GM19328 (cell line): ENCODE measurements around the gene SBNO2.
"Not testable (repeated sequence)": the region's sequence is repeated elsewhere in the genome, so short reads cannot be mapped to it uniquely, and the experiment has no call there.

Source experiments
- ATAC-seq: cut with Tn5 transposase; IDR thresholded peaks from one replicate; pipeline ENCODE4 v1.9.1; 2021; ENCODE audit warnings: mild to moderate bottlenecking, moderate library complexity; ENCODE audit not compliant: unreplicated experiment

SBNO2 gene

DNA sequence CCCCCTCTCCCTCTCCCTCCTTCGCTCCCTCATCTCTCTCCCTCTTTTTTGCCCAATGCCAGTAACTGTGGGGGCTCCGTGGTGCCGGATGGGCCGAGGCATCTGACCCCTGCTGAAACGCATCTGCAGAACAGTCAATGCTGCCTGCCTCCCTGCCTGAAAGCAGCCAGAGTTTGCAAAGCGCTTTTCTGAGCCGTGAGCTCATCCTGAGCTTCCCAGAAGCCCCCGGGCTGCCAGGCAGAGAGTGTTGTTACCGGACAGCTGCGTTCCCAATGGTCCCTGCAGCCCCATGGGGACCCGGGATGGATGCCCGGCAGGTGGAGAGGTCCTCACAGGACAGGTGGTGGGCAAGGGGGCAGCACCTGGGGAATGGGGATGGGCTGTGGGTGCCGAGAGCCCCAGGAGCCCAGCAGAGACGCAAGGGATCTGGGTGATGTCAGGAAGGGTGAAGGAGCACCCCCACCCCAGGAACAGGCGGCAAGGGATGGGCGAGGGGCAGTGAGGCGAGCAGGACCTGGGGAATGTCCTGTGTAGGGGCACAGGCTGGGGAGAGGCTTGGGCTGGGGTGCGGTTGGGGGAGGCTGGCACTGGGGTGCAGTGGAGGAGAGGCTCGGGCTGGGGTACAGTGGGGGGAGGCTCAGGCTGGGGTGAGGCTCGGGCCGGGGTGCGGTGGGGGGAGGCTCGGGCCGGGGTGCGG, 37.3 kb downstream of the SBNO2 start:
- ATAC-seq = no peak

DNA sequence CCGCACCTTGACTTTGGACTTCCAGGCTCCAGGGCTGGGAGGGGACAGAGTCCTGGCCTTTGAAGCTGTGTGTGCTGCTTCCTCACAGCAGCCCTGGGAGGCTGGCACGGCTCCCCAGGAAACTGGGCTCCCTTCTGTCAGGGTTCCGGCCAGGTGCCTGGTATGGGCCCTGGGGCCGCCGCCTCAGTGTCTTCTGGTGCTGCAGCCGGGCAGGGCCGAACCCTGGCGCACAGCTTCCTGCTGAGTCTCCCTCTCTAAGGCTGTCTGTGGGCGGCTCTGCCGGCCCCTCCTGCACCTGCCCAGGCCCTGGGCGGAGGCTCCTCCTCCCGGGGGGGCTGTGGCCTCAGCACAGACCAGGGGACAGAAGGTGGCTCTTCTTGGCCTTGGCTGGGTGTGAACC, 37.9 kb downstream of the SBNO2 start:
- no peak for ATAC-seq

DNA sequence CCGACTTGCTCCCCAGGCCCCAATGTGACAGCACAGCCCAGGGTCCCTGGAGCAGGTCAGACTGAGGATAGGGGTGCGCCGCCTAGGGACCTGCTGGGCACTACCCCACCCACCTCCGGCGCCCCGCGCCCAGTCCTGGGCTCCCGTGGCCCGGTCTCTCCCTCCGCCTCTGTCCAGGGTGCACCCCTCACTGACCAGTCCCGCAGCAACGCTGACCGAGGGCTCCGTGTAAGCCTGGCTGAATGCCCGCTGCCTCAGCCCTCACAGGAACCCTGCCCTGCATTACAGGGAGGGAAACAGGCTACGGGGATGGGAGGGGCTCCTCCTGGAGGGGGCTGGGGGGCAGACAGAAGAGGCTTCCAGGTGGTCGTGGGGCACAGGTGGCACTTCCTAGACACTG, 38.6 kb downstream of the SBNO2 start:
- ATAC-seq = no peak

DNA sequence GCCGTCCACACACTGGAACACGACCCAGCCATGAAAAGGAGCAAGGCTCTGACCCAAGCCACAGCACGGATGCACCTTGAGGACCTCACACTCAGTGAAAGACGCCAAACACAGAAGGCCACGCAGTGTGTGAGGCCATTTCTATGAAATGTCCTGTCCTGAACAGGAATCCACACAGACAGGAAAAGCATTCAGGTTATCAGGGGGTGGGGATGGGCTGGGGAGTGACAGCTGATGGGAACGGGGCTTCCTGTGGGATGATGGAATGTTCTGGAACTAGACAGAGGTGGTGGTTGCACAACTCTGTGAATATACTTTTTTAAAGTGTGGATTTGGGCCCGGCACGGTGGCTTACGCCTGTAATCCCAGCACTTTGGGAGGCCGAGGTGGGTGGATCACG, 39.6 kb downstream of the SBNO2 start:
- ATAC-seq = no peak

DNA sequence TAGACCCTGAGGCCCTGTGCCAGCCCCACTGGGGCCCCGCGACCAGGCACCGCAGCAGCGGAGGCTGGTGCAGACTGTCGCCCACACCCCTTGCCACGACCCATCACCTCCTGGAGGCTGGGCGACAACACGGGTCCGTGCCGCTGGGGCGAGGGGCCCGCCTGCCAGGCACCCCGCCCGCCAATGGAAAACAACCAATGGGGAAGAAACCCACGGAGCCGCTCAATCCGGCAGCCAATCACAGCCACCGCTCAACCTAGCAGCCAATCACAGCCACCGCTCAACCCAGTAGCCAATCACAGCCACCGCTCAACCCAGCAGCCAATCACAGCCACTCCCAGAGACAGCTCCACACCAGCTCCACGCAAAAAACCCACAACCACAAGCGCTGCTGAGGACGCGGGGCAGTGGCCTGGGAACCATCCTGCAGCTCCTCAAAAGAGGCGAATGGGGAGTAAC, 40.6 kb downstream of the SBNO2 start:
- ATAC-seq = peak; percentile 46

DNA sequence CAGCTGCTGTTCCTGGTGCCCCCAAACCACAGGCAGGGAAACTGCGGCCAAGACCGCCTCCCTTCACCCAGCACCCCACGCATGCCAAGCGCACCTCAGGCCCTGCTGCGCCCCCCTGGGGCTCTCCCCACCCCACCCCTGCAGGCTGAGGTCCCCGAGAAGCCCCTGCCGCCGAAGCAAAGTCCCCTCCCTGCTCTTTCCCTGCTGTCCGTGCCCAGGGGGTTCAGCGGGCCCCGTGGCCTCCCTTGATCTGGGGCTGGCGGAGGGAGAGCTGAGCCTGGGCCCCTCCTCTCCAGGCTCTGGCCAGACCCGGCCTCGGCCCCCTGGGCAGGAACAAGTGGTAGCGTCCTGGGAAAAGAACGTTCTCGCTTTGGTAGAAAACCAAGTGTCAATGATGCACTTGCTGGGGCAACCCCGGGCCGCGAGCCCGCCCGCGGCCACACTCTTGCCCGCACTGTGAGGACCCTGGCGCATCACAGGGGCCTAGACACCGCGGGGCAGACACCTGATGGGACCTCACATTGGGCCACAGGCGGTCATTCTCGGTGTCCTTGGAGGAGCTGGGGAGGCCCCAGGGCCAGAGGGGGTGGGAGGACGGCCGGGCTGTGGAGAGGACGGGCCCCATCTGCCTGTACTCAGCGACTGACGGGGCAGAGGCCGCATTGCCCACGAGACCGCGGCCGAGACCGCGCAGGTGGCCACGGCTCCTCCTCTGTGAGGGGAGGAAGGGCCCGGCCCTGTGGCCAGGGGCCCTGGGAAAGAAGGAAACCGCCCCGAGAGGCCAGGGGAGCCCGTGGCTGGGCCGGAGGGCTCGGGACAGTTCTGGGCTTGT, 41.3 kb downstream of the SBNO2 start:
- no peak for ATAC-seq

DNA sequence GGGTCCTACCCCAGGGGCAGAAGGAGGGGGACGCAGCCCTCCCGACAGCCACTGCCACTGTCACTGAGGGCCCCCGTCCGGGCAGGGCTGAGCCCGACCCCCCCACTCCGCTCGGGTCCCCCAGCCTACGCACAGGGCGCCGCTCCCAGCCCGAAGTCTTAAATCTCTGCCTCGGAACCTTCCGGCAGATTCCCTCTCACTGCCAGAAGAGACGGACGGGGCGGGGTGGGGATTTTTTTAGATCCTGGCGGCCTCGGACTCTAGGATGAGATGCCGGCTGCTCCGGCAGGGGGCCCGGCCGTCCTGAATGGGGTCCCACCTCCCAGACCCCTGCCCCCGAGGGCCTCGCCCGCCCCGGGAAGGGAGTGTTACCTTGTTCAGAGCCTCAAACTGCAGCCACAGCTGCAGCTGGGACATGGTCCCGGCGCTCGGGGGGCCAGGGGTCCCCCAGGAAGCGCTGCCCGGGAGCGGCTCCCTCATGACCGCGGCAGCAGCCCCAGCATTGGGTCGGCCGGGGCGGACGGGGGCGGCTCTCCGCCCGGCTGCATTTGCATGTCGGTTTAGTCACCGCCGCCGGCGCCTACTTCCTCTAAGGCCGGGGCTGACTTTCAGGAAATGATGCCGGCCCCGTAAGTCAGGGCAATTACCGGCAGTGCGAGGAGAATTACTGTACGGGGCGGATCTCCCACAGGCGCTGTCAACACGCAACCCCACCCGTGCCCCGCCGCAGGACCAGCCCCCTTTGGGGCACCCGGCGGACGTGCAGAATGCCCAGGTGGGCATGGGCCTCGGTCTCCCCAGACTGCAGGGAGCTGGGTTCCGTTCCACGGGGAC, 42.1 kb downstream of the SBNO2 start:
- ATAC-seq = peak; percentile 35

DNA sequence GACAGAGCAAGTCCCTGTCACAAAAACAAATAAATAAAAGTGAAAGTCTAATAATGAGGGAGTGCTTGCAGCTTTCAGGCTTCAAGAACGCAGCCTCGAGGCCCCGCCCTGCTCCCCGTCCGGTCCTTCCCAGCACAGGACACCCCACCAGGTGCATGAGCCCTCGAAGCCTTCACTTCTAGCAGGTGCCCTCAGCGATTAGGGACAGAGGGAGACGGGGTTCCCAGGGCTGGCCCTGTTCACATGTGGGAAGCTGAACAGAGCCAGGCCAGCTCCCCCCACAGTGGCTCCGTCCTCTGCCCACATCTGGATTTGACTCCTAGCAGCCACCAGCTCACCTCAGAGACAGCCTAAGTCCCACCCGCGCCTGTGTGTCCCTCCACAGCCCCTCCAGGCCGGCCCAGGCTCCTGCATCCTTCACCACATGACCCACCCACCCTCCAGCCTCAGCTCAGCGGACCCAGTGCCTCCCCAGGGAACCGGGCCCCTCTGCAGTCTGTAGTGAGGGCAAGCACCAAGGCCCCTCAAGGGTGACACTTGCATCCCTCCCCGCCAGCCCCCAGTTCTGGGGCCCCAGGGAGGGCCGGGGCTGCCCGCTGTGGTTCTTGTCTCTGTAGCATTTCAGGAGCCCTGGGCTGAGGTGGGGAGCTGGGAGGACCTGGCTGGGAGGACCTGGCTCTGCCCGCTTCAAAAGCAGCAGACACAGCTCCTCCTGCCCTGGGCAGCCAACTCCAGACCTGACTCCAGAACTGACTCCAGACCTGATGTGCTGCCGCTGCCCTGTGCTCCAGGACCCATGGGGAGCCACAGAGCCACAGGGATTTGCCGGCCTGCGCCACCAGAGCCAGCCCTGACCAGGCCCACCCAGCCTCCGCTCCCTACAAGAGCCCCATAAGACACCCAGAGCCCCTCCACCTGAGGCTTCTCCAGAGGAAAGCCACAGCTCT, 43.0 kb downstream of the SBNO2 start:
- ATAC-seq = no peak

DNA sequence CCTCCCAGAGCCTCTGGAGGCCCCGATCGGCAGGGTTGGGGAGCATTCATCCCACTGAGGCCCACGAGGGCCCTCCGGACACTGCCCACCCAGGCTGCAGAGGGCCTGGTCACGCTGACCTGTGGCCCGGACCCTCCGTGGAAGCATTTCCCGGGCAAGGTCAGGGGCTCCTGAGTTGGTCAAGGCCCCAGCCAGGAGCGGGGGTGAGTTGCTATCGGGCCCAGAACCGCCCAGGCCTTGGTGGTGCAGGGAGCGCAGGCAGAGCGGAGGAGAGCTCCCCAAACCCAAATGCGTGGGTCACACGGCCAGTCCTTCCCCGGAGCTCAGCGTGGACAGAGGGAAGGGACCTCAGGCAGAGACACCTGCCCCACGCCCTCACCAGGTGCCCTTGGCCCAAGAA, 44.5 kb downstream of the SBNO2 start:
- ATAC-seq = no peak

DNA sequence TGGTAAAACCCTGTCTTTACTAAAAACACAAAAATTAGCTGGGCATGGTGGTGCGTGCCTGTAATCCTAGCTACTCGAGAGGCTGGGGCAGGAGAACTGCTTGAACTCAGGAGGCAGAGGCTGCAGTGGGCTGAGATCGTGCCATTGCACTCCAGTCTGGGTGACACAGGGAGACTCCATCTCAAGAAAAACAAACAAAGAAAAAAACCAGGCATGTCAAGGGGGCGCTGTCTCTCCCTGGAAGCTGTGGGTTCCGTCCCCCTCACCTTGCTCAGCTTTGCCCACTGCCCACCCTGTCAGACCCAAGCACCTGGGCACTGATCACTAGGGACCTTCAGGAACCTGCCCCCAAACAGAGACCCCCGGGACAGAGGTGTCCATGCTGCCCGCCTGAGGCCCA, 45.0 kb downstream of the SBNO2 start:
- ATAC-seq = not testable (repeated sequence)

DNA sequence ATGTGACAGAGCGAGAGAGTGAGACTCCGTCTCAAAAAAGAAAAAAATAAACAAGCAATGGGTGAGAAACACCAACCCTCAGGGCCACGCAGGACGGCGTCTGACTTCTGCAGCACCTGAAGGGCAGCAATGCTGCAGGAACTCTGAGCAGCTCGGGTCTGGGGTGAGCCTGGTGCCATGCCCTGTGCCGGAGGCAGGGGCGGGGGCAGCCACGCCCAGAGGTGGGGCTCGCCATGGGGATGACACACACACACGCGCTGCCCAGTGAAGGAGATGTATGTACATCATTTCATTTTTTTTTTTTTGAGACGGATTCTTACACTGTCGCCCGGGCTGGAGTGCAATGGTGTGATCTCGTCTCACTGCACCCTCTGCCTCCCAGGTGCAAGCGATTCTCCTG, 46.0 kb downstream of the SBNO2 start:
- no peak for ATAC-seq

DNA sequence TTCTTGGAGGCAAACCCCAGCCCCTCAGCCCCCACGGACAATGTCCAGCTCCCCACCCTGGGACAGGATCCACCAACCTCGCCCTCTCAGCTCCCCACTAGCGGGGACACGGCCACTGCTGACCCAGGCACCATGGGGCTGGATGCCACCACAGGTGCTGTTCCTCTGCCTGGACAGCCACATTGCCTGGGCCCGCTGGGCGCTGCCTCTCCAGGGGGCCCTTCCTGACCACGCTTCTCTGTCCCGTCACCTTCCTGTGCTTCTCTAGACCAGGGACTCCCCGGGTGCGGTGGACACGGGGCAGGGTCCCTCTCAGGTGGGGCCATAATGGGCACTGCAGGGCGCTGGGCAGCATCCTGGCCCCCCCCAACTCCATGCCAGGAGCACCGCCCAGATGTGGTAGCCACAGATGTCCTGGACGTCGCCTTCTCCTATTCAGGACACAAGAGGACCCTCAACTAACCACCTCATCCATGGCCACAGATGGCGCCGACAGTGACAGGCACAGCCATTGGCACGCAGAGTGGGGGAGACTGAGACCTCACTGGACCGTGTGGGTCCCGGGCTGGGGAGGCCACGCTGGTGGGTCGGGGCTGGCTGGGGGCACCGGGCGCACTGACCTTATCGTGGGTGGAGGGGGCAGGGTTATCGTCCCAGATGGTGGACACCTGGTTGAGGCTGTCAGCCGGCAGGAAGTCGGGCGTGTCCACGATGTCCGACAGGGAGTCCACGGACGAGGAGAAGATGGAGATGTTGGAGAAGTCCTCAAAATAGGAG, 46.9 kb downstream of the SBNO2 start:
- no peak for ATAC-seq

DNA sequence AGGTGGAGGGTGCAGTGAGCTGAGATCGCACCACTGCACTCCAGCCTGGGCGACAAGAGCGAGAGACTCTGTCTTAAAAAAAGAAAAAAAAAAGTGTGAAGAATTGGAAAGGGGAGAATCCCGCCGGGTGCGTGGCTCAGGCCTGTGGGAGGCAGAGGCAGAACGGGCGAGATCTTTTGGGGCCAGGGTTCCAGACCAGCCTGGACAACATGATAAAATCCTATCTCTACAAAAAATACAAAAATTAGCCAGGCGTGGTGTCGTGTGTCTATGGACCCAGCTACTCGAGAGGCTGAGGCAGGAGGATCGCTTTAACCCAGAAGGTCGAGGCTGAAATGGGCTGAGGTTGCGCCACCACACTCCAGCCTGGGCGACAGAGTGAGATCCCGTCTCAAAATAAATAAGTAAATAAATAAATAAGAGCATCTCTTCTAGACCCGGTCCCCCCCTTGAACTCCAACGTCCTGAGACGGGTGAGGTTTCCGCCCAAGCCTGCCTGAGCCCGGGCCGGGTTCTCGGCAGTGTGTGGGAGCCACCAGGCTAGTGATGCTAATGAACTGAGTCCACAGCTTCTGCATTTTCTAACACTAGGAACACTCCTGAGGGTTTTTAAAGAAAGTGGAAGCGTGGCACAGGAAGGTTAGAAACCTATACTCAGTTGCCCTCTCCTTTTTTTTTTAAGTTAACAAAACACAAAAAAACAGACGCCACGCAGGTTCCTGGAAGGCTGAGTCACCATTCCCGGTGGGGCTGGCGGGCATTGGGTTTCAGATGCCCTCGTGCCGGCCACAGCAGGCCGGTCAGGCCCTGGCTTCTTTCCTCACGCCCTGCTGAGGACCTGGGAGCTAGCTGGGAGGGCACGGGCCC, 48.2 kb downstream of the SBNO2 start:
- ATAC-seq = no peak

DNA sequence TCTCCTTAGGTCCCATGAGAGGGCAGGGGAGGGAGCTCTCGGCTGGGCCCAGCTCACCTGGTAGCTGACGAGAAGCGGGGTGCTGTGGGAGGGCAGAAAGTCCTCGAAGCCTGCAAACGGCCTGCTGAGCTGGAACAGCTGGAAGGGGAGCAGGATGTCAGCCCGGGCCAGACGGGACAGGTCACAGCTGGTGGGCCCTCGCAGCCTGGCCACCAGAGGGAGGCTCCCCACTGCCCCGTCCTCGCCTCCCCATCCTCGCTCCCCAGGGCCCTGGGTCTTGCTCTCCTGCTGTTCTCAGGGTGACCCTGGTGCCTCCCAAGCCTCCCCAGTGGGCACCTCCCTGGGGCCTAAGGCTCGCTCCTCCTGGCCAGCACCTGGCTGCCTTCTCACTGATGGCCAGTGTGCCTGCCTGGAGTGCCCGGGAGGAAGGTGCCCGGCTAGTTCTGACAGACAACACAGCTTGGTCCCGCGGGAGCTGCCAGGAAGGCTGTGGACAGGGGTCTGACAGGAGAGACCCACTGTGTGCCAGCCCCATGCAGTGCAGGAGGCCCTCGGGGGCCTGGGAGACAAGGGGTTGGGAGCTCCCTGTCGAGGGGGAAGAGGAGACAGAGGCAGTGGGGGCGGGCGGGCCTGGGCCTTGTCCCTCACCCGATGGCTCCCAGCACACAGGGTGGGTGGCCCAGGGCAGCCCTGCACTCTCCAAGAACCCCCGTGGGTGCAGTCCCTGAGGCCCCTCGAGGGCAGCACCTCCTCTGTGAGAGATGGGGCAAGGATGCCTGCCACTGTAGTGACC, 50.0 kb downstream of the SBNO2 start:
- ATAC-seq = no peak

DNA sequence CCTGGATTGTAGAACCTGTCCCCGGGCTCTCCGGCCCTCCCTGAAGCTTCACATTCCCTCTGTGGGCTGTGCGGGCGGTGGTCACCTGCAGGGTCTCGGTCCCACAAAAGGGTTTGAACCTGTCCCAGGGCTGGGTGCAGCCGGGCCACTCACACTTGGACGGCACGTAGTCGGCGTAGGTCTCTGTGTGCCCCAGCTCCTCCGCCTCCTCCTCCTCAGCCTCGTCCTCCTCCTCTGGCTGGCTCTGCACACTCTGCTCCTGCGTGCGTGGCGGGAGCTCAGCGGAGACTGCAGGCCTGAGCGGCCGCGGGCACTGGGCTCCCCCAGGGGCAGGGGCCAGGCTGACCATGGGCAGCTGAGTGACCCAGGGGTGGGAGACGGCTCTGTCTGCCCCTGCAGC, 50.7 kb downstream of the SBNO2 start:
- no peak for ATAC-seq

DNA sequence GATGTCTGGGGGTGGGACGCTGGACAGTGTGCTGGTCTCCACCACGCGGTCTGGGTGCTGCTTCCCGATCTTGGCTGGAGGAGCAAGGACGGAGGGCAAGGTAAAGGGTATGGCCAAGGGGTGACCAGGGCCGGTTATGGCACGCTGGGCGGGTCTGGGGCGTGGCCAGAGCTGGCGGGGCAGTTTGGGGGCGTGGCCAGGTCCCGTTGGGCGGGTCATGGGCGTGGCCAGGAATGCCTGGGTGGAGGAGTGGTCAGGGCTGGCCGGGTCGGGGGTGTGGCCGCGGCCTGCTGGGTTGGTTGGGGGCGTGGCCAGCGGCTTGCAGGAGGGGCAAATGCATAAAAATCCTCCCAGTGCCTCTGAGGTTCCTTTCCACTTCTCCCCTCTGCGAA, 51.1 kb downstream of the SBNO2 start:
- no peak for ATAC-seq

DNA sequence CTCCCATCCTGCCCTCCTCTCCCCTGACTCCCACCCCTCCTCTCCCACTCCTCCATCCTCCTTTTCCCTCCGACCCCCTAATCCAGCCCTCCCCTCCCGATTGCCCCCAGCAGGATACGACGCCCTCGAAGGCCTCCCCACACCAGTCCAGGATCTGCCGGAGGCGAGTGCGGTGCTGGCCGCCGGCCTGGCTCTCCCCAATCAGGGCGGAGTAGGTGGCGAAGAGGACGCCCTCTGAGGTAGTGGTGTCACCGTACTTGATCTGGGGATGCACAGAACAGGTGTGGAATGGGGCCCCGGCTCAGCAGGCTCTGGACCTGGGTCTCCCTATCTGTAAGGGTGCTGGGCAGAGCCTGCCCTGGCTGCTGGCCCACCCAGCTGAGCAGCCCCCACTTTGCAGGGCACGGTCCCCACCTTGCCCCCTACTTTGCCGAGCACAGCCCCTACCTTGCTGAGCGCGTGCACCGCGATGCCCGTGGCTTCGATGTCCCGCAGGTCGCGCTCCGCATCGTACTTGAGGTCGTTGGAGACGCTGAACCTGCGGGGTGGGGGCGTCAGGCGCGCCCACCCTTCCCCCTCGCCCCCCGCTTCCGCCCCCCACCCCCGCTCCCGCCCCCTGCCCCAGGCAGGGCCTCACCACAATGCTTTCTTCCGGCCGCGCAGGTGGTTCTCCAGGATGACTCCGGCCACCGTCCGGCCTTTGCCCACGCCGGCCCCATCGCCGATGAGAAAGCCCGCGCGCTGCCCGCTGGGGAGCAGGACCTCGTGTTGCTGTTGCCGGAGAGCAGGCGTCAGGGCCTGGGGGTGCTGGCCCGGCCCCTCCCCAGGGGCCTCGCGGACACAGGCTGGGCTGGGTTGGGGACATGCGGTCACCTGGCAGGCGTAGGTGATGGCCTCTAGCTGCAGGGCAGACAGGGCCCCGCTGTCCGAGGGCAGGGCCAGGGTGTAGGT, 51.8 kb downstream of the SBNO2 start:
- no peak for ATAC-seq
